ENCODE results near the gene TLN1. TPM values are rescaled to one million over a fixed set of nuclear protein-coding genes. Genes with fewer than 3 reads are reported as not detected.

Gene TLN1
- total and polyA plus RNA-seq, 2 of the 8 experiments (the other 6 are each of a cell fraction or from before 2014, with no cell fraction given) = 28.1 to 90.1 TPM

DNA sequence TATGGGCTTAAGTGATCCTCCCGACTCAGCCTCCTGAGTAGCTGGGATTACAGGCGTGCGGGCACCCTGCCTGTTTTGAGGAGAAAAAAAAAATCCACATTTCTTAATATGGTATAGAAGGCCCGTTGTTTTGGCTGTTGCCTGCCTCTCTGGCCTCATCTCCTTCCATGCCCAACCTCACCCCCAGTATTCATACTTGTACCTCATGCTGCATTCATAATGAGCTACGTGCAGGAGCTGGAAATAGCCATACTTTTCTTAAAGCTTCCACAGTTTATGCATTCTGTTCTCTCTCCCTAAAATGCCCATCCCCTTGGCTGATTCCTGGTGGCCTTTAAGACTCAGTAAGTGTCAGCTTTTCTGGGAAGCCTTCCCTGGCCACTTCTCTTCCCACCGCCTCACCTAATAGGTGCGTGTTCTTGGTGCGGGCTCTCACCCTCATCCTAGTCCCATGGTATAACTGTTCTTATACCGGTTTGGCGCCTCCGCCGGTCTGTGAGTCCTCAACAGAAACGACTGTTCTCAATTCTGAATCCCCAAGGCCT is 40.2 kb downstream of the TLN1 start:
- no peak overlapping the region for H3K18ac ChIP-seq (ENCODE audit: extremely low read depth, low read length)
- no peak overlapping the region for H3K14ac ChIP-seq (ENCODE audit: insufficient read length)
- H3K27ac ChIP-seq (ENCODE audit: low read depth, low read length) = no peak overlapping the region
- H4K5ac ChIP-seq (ENCODE audit: insufficient read length, low read depth, low read length) = no peak overlapping the region
- H3K79me2 ChIP-seq (ENCODE audit: control insufficient read depth in 1 of 2, insufficient read depth in 2 of 2, low read length in 2 of 2) = peaks cover 0 to 21% of the 10 kb centered on the region in 2 experiments; a peak in 2 of 4 replicates
- no peak overlapping the region for H4K91ac ChIP-seq (replicated peaks; ENCODE audit: insufficient read length, low read length)
- H3K9ac ChIP-seq (replicated peaks in 1 of 4; ENCODE audit: extremely low read depth in 1 of 4, low read depth in 3 of 4, low read length in 3 of 4) = no peak overlapping the region
- TF ChIP-seq BACH1 (IDR thresholded peaks at IDR 0.05; ENCODE audit: low read length) = no peak
- TF ChIP-seq, protein P1, sequence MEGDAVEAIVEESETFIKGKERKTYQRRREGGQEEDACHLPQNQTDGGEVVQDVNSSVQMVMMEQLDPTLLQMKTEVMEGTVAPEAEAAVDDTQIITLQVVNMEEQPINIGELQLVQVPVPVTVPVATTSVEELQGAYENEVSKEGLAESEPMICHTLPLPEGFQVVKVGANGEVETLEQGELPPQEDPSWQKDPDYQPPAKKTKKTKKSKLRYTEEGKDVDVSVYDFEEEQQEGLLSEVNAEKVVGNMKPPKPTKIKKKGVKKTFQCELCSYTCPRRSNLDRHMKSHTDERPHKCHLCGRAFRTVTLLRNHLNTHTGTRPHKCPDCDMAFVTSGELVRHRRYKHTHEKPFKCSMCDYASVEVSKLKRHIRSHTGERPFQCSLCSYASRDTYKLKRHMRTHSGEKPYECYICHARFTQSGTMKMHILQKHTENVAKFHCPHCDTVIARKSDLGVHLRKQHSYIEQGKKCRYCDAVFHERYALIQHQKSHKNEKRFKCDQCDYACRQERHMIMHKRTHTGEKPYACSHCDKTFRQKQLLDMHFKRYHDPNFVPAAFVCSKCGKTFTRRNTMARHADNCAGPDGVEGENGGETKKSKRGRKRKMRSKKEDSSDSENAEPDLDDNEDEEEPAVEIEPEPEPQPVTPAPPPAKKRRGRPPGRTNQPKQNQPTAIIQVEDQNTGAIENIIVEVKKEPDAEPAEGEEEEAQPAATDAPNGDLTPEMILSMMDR (IDR thresholded peaks at IDR 0.05; ENCODE audit: control extremely low read depth in 1 of 3, insufficient read depth in 1 of 3, low read depth in 1 of 3, low read length in 3 of 3) = peak in 1 of 3 experiments; percentile 13; a peak in 1 of 4 replicates
- 0 out of 2 replicates have a peak overlapping the region, but pooled peaks have one; percentile 11 for H2BK15ac ChIP-seq (ENCODE audit: low read length)
- H3K23me2 ChIP-seq (ENCODE audit: low read depth, low read length) = peaks cover 12% of the 10 kb centered on the region
- WGBS, 2 experiments (ENCODE audit: extremely low coverage in 1 of 2, insufficient coverage in 1 of 2, insufficient read length in 1 of 2, insufficient replicate concordance in 2 of 2, low coverage in 1 of 2, low lambda C conversion rate in 2 of 2, missing lambda C conversion rate in 1 of 2) = 72% methylated on average over 13 of the region's 13 CpGs; no CpG with 5 or more reads in 1 of the 2 experiments
- no peak for FAIRE-seq
- H2BK20ac ChIP-seq (ENCODE audit: low read length) = no peak overlapping the region
- no peak overlapping the region for H4K8ac ChIP-seq (ENCODE audit: extremely low read depth, insufficient read depth, low read length)
- no peak overlapping the region for H2BK120ac ChIP-seq (replicated peaks; ENCODE audit: low read depth, low read length)
- H3K4me3 ChIP-seq (ENCODE audit: extremely low read depth in 1 of 4, insufficient read depth in 2 of 4, low read depth in 3 of 4, low read length in 4 of 4) = peak overlapping the region in 1 of 4 experiments; percentile 99; a peak in 3 of 8 replicates
- no peak for DNase-seq (ENCODE audit: low read depth in 1 of 2, low spot score in 2 of 2)
- H3K79me1 ChIP-seq (ENCODE audit: low read depth, low read length) = peaks cover 2% of the 10 kb centered on the region; the same call in 1 of the 2 replicates
- H2BK12ac ChIP-seq (ENCODE audit: low read depth, low read length) = no peak overlapping the region
- H3K4me1 ChIP-seq (replicated peaks in 1 of 4; ENCODE audit: control insufficient read depth in 3 of 4, insufficient read depth in 4 of 4, low read length in 3 of 4) = peaks cover 6 to 15% (median 8%) of the 10 kb centered on the region in 4 experiments; a peak in 6 of 7 replicates
- peaks cover 5 to 6% of the 10 kb centered on the region in 2 experiments for H4K20me1 ChIP-seq (replicated peaks in 1 of 2; ENCODE audit: control insufficient read depth in 1 of 2, insufficient read depth in 2 of 2, low read length in 2 of 2)
- H3K4me2 ChIP-seq (ENCODE audit: insufficient read depth in 1 of 2, low read depth in 2 of 2, low read length in 2 of 2) = peak overlapping the region; percentile 84 to 90; a peak in 2 of 4 replicates
- H3K23ac ChIP-seq (ENCODE audit: insufficient read length) = no peak overlapping the region
- no peak overlapping the region for H3K56ac ChIP-seq (replicated peaks; ENCODE audit: insufficient read length, low read depth, low read length)
- H2BK5ac ChIP-seq (ENCODE audit: low read depth, low read length) = no peak overlapping the region
- no peak overlapping the region for H2AFZ ChIP-seq (ENCODE audit: low read length)
- H3K27me3 ChIP-seq (replicated peaks in 1 of 4; ENCODE audit: control insufficient read depth in 3 of 4, extremely low read depth in 1 of 4, insufficient read depth in 3 of 4, low read length in 3 of 4) = no peaks in the 10 kb centered on the region
- H3K36me3 ChIP-seq (ENCODE audit: control insufficient read depth in 2 of 4, insufficient read depth in 4 of 4, low read length in 3 of 4) = peaks cover under 1 to 5% (median 4%) of the 10 kb centered on the region in 4 experiments; a peak in 4 of 8 replicates
- no peaks in the 10 kb centered on the region for H3K9me3 ChIP-seq (ENCODE audit: insufficient read depth in 2 of 2, low read depth in 1 of 2, low read length in 1 of 2)
- H3K4ac ChIP-seq (replicated peaks; ENCODE audit: insufficient read length, low read depth, low read length) = no peak overlapping the region
- H2AK5ac ChIP-seq (ENCODE audit: low read depth, low read length) = no peak overlapping the region
- ChIA-PET CTCF (ENCODE audit: partially characterized antibody) (interaction anchor here (0.7 to 14.1 kb wide), 18 partner anchors 9 to 449 kb away, joined by 3 to 347 read pairs (median 4); partner anchors contain the start of genes ARHGEF39, CA9, CCDC107 and RMRP), POLR2A (ENCODE audit: partially characterized antibody) (interaction anchor here (0.7 to 14.9 kb wide), 16 partner anchors 11 to 153 kb away, joined by 3 to 158 read pairs (median 4); partner anchors contain the start of genes ARHGEF39, CA9, CCDC107 and CREB3)
